GM12878 (cell line): ENCODE measurements around the gene SRC.

Experiments used
- ATF3 ChIP-seq: IDR thresholded peaks from 2 replicates; pipeline ENCODE4 v1.6.1; 2011; ENCODE audit warnings: low read depth, mild to moderate bottlenecking, low read length, moderate library complexity, borderline replicate concordance; ENCODE audit errors: extremely low read depth
- CTCF ChIP-seq, 3 experiments: IDR thresholded peaks in 2 of 3; conservative IDR thresholded peaks in 1 of 3; 2 replicates each; pipeline ENCODE4 v1.5.1; 2011; ENCODE audit warnings: low read depth in 3 of 3, low read length in 3 of 3, mild to moderate bottlenecking in 3 of 3, control low read depth in 2 of 3, moderate library complexity in 2 of 3, inconsistent platforms in 1 of 3, mixed read lengths in 1 of 3; ENCODE audit not compliant: control insufficient read depth in 2 of 3, insufficient read depth in 1 of 3; ENCODE audit errors: extremely low read depth in 1 of 3
- FOXK2 ChIP-seq: fragments of 450-650 bp; IDR thresholded peaks from 2 replicates; pipeline ENCODE4 v1.6.1; 2017; ENCODE audit warnings: mild to moderate bottlenecking, moderate library complexity
- JUND ChIP-seq: IDR thresholded peaks from 2 replicates; pipeline ENCODE4 v1.6.1; 2012; ENCODE audit warnings: low read depth, mild to moderate bottlenecking, low read length, improper control_type of control experiment, moderate library complexity
- POLR2AphosphoS5 ChIP-seq: IDR thresholded peaks from 2 replicates; pipeline ENCODE4 v1.6.1; 2011; ENCODE audit warnings: mild to moderate bottlenecking, low read length, inconsistent platforms
- RB1 ChIP-seq: fragments of 450-650 bp; formaldehyde crosslinking; IDR thresholded peaks from 2 replicates; pipeline ENCODE4 v1.6.1; 2017; ENCODE audit warnings: mild to moderate bottlenecking, borderline replicate concordance
- SMAD1 ChIP-seq: fragments of 450-650 bp; IDR thresholded peaks from 2 replicates; pipeline ENCODE4 v1.6.1; 2018; ENCODE audit warnings: mild to moderate bottlenecking, low read depth; ENCODE audit not compliant: partially characterized antibody
- ZNF274 ChIP-seq: IDR thresholded peaks from one replicate; pipeline ENCODE4 v1.8.0; 2011; ENCODE audit not compliant: insufficient read length, insufficient read depth

- TF ChIP-seq ZNF274 (no peak), POLR2AphosphoS5 (no peak), JUND (no peak), RB1 (0 out of 2 replicates have a peak, but pooled peaks have one; percentile 29), ATF3 (no peak), SMAD1 (no peak), CTCF (IDR thresholded peaks at IDR 0.05 in 2 of 3, conservative IDR thresholded peaks at IDR 0.05 in 1 of 3; ENCODE audit: control insufficient read depth in 2 of 3, extremely low read depth in 1 of 3, insufficient read depth in 1 of 3, low read depth in 3 of 3, low read length in 3 of 3) (peak; percentile 81 to 94 (median 87)), FOXK2 (no peak)
Measured at GRCh38 chr20:37384683-37385174, 38.8 kb downstream of the SRC start.
